ENCODE measurements around the gene CDC42EP2. TPM values are rescaled to one million over a fixed set of nuclear protein-coding genes. Genes with fewer than 3 reads are reported as not detected.

CDC42EP2 gene
- total RNA-seq, 1 experiment from 2014 or later, result 8.1 TPM

- ATAC-seq, result no peak
- H3K4me3 ChIP-seq (ENCODE audit: low read depth in 2 of 2, low read length in 2 of 2), result no peak overlapping the region
- in situ Hi-C loops (cut with HindIII; ENCODE audit: low pct_unique_long_range_greater_than_20kb, low sequenced_read_pairs), result no loop called here
- no TSS peak for BruUV-seq (replicated peaks)
- TF ChIP-seq POLR2AphosphoS5 (IDR thresholded peaks at IDR 0.05; ENCODE audit: low read depth, low read length), result no peak
- TF ChIP-seq SIN3A (IDR thresholded peaks at IDR 0.05; ENCODE audit: borderline replicate concordance, insufficient read depth, low read depth, low read length), result no peak
- no peak for TF ChIP-seq TCF7L2 (IDR thresholded peaks at IDR 0.05; ENCODE audit: low read depth, low read length)
- TF ChIP-seq, protein P1, sequence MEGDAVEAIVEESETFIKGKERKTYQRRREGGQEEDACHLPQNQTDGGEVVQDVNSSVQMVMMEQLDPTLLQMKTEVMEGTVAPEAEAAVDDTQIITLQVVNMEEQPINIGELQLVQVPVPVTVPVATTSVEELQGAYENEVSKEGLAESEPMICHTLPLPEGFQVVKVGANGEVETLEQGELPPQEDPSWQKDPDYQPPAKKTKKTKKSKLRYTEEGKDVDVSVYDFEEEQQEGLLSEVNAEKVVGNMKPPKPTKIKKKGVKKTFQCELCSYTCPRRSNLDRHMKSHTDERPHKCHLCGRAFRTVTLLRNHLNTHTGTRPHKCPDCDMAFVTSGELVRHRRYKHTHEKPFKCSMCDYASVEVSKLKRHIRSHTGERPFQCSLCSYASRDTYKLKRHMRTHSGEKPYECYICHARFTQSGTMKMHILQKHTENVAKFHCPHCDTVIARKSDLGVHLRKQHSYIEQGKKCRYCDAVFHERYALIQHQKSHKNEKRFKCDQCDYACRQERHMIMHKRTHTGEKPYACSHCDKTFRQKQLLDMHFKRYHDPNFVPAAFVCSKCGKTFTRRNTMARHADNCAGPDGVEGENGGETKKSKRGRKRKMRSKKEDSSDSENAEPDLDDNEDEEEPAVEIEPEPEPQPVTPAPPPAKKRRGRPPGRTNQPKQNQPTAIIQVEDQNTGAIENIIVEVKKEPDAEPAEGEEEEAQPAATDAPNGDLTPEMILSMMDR (IDR thresholded peaks at IDR 0.05), result no peak
- no peak for TF ChIP-seq REST (IDR thresholded peaks at IDR 0.05; ENCODE audit: insufficient read depth in 1 of 2, low read depth in 2 of 2, low read length in 1 of 2)
- DNase-seq (ENCODE audit: low read depth, low spot score), result no peak
- ChIA-PET POLR2A (interaction anchor here (0.6 kb wide), 1 partner anchor 47 kb away, joined by 3 read pairs; no protein-coding TSS in a partner anchor), CTCF (no interaction called here)
- H3K36me3 ChIP-seq (ENCODE audit: control insufficient read depth, insufficient read depth, low read length), result no peaks in the 10 kb centered on the region; the same call in 1 of the 2 replicates
- H3K27ac ChIP-seq (ENCODE audit: low read length), result no peak overlapping the region
- H3K4me1 ChIP-seq (ENCODE audit: control insufficient read depth, insufficient read depth, low read length), result peaks cover 8% of the 10 kb centered on the region
- H3K27me3 ChIP-seq (ENCODE audit: control insufficient read depth, insufficient read depth, low read length), result no peaks in the 10 kb centered on the region
- intact Hi-C loops (cut with micrococcal nuclease; ENCODE audit: unreplicated experiment), result no loop called here
- no peaks in the 10 kb centered on the region for H3K9me3 ChIP-seq (ENCODE audit: control insufficient read depth, insufficient read depth, low read depth, low read length)
Observed at GRCh38 chr11:65321828-65322485, 7.3 kb downstream of the CDC42EP2 start.

DNA sequence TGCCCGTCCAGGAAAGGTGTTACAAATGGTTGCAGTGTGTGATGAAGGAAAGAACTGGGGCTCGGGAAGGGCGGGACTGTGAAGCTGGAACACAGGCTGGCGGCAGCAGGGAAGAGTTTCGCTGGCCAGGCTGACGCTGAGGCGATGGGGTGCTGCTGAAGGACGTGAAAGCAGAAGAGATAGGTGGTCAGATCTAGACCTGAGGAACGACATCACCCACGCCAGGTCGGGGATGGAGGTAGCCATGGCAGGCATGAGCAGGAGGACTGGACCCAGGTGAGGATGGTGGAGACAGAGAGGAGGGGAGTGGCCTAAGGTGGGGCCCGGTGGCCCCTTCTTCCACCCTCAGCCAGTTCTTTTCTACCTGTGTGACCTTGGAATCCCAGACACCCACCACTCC is 9.1 kb downstream of the CDC42EP2 start:
- H3K27me3 ChIP-seq (ENCODE audit: control insufficient read depth, insufficient read depth, low read length), result no peaks in the 10 kb centered on the region
- no peaks in the 10 kb centered on the region; the same call in 1 of the 2 replicates for H3K36me3 ChIP-seq (ENCODE audit: control insufficient read depth, insufficient read depth, low read length)

More for the DNA sequence above, 9.1 kb downstream of the CDC42EP2 start:
- Histone ChIP-seq H3K9me3 (ENCODE audit: control insufficient read depth, insufficient read depth, low read depth, low read length) (no peaks in the 10 kb centered on the region), H3K27ac (ENCODE audit: low read length) (no peak overlapping the region), H3K4me1 (ENCODE audit: control insufficient read depth, insufficient read depth, low read length) (no peaks in the 10 kb centered on the region), H3K4me3 (ENCODE audit: low read depth in 2 of 2, low read length in 2 of 2) (no peak overlapping the region)
- no peak for TF ChIP-seq TCF7L2 (IDR thresholded peaks at IDR 0.05; ENCODE audit: low read depth, low read length)
- no peak for TF ChIP-seq REST (IDR thresholded peaks at IDR 0.05; ENCODE audit: insufficient read depth in 1 of 2, low read depth in 2 of 2, low read length in 1 of 2)
- no peak for TF ChIP-seq POLR2AphosphoS5 (IDR thresholded peaks at IDR 0.05; ENCODE audit: low read depth, low read length)
- in situ Hi-C loops (cut with HindIII; ENCODE audit: low pct_unique_long_range_greater_than_20kb, low sequenced_read_pairs) (no loop called here), intact Hi-C loops (cut with micrococcal nuclease; ENCODE audit: unreplicated experiment) (no loop called here)
- DNase-seq (ENCODE audit: low read depth, low spot score) (no peak), ATAC-seq (peak; percentile 49)
- ChIA-PET CTCF (interaction anchor here (0.7 kb wide), 1 partner anchor 755 kb away, joined by 7 read pairs; no protein-coding TSS in a partner anchor), POLR2A (no interaction called here)
- BruUV-seq (replicated peaks), result no TSS peak
